ENCODE measurements around the gene SLC25A12. TPM values are rescaled to one million over a fixed set of nuclear protein-coding genes. Genes with fewer than 3 reads are reported as not detected.

SLC25A12 gene
- total and polyA plus RNA-seq, 9 donors = 15.6 to 34.1 (median 21.6) TPM

- H3K27me3 ChIP-seq = no peaks in the 10 kb centered on the region
- H3K27ac ChIP-seq = no peak overlapping the region
- no peaks in the 10 kb centered on the region for H3K36me3 ChIP-seq
- no peaks in the 10 kb centered on the region for H3K9me3 ChIP-seq
- intact Hi-C loops (cut with DNase I) = no loop called here
- TF ChIP-seq CTCF (IDR thresholded peaks at IDR 0.05) = no peak
- no peak for TF ChIP-seq EP300 (IDR thresholded peaks at IDR 0.05)
- no peak for TF ChIP-seq POLR2A (IDR thresholded peaks at IDR 0.05)
- H3K4me3 ChIP-seq = no peak overlapping the region
- H3K4me1 ChIP-seq (ENCODE audit: insufficient read depth) = peaks cover 2% of the 10 kb centered on the region
- 88 to 89% (median 88%) methylated on average over 12 of the region's 12 CpGs for WGBS, 3 donors
- DNase-seq = no peak
Observed at GRCh38 chr2:171874963-171875362, 19.1 kb downstream of the SLC25A12 start.

GRCh38 chr2:171874517-171874916 is 19.5 kb downstream of the SLC25A12 start:
- no peaks in the 10 kb centered on the region for H3K36me3 ChIP-seq
- 96 to 100% (median 100%) methylated on average over 1 of the region's 1 CpG for WGBS, 3 donors
- H3K27ac ChIP-seq = no peak overlapping the region
- H3K9me3 ChIP-seq = no peaks in the 10 kb centered on the region
- no peak overlapping the region for H3K4me3 ChIP-seq
- H3K27me3 ChIP-seq = no peaks in the 10 kb centered on the region
- intact Hi-C loops (cut with DNase I) = no loop called here
- peaks cover 2% of the 10 kb centered on the region for H3K4me1 ChIP-seq (ENCODE audit: insufficient read depth)
- TF ChIP-seq CTCF (IDR thresholded peaks at IDR 0.05) (no peak), EP300 (IDR thresholded peaks at IDR 0.05) (no peak), POLR2A (IDR thresholded peaks at IDR 0.05) (no peak)
- no peak for DNase-seq

- intact Hi-C loops (cut with DNase I) = no loop called here
- TF ChIP-seq CTCF (IDR thresholded peaks at IDR 0.05) = no peak
- no peak for TF ChIP-seq EP300 (IDR thresholded peaks at IDR 0.05)
- no peak for TF ChIP-seq POLR2A (IDR thresholded peaks at IDR 0.05)
- no peaks in the 10 kb centered on the region for H3K4me1 ChIP-seq (ENCODE audit: insufficient read depth)
- H3K27me3 ChIP-seq = no peaks in the 10 kb centered on the region
- 89 to 94% (median 92%) methylated on average over 5 of the region's 5 CpGs for WGBS, 3 donors
- no peak overlapping the region for H3K27ac ChIP-seq
- no peak overlapping the region for H3K4me3 ChIP-seq
- no peak for DNase-seq
- H3K36me3 ChIP-seq = no peaks in the 10 kb centered on the region
- H3K9me3 ChIP-seq = no peaks in the 10 kb centered on the region
Observed at GRCh38 chr2:171864357-171864985, 29.6 kb downstream of the SLC25A12 start.

- DNase-seq = no peak
- H3K27ac ChIP-seq = no peak overlapping the region
- H3K36me3 ChIP-seq = no peaks in the 10 kb centered on the region
- TF ChIP-seq CTCF (IDR thresholded peaks at IDR 0.05) (no peak), POLR2A (IDR thresholded peaks at IDR 0.05) (no peak), EP300 (IDR thresholded peaks at IDR 0.05) (no peak)
- peaks cover 5% of the 10 kb centered on the region for H3K4me1 ChIP-seq (ENCODE audit: insufficient read depth)
- no peak overlapping the region for H3K4me3 ChIP-seq
- no peaks in the 10 kb centered on the region for H3K9me3 ChIP-seq
- WGBS, 3 donors = 96 to 98% (median 97%) methylated on average over 3 of the region's 3 CpGs
- intact Hi-C loops (cut with DNase I) = no loop called here
- H3K27me3 ChIP-seq = no peaks in the 10 kb centered on the region
Observed at GRCh38 chr2:171862501-171862900, 31.5 kb downstream of the SLC25A12 start.

All from ovary (tissue), 9 donors.